Islet of Langerhans (tissue), 1 donor: ENCODE results near the gene CSK.
A peak's percentile ranks its signal among the peaks of the same experiment; 100 is the strongest.

ENCODE experiments used
- FAIRE-seq: peaks from one replicate; lab custom pipeline; 2011; peaks lifted over from hg19 to GRCh38; lab: Jason Lieb, UNC

The CSK gene

DNA sequence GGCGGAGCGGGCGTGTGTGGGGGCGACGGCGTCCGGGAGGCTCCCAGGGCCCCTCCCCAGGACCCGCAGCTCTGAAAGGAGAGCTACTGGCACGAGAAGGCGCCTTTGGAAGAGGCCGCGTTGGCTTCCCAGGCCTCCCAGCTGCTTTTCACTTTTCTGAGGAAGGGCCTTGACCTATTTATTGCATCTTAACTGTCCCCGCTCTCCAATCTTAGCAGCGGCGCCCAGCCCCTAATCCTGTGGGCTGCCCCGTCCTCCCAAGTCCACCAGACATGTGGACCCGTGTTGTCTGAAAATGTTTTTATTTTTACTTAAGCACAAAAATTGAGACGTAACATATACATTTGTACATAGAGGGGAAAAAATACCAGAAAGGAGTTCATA, 61.6 kb downstream of the CSK start:
- no peak for FAIRE-seq

DNA sequence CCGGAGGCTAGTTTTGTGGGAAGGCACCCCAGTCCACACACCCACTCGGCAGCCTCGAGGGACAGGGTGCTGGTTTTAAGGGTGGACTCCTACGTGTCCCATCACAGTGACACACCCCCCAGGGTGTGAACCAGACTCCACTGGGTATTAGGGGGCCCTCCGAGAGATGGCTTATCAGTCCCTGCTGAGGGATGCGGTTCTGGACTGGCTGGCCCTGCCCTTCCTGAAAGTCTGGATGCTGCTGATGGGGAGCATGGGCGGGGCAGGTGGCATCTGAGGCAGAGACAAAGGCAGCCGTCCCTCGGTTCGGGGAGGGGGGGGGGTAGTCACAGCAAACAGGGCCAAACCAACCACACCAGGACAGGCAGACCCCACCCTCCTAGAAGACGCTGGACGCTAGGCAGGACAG, 62.0 kb downstream of the CSK start:
- no peak for FAIRE-seq

DNA sequence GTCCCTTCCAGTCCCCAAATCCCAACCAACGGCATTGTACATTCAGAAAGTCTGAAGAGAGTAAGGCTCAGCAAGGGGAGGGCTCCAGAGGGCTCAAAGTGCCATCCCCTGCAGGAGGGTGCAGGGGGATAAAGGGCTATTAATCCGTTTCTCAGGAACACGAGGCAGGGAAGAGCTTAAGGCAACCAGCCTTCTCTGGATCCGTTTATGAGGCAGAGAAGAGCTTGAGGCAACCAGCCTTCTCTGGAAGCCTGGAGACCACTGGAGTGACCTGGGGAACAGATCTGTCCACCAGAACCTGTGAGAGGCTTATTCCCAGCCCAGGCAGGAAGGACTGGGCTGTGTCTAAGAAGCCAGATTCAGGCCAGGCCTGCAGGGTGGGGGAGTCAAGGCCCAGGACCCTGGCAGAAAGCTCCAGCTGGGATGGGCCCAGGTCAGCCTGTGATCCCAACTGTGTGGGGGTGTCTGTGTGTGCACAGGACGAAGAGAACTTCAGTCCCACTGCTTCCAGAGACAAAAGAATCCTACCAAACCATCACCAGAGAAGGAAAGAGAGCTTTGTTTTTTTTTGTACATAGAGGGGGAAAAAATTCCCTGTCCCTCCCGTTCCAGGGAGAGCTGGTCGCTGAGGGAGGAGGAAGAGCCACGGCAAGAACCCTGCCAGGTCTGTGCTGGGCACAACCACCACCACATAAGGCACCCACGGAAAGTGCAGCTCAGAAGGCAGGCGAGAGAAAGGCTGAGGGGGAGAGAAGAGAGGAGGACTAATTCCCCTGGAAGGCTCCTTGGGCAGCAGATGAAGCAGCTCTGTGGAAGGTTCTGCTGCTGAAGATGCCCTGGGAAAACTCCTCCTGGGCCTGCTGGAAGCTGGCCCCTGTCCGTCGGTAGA, 62.7 kb downstream of the CSK start:
- FAIRE-seq: no peak

DNA sequence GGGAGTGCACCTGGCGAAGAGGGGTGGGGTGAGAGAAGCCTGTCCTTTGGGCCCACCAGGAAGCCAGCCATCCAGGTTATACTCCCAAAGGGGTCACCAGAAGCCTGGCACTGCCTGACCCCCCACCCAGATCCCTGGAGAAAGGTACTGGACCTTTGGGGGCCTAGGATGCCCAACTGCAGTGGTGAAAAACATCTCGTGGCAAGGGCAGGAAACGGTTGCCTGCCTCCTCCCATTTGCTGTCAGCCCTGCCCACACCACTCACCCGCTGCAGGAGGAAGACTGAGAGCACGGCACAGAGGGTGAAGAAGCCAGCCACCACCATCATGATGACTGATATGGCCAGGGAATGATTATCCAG, 63.3 kb downstream of the CSK start:
- no peak for FAIRE-seq

DNA sequence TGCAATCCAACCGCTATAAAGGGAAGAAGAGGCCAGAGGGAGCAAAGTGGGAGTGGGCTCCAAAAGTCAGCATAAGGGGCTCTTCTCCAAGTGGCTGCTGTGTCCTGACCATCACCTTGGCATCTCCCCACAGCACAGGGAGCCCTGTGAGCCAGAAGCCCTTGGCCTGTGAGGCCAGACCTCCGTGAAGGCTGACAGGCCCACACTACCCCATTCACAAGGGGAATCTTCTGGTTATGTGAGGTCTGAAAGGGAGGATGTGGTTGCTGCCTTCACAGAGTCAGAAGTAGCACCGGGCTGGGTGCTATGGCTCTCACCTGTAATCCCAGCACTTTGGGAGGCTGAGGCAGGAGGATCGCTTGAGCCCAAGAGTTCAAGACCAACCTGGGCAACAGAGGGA, 63.7 kb downstream of the CSK start:
- FAIRE-seq: no peak

DNA sequence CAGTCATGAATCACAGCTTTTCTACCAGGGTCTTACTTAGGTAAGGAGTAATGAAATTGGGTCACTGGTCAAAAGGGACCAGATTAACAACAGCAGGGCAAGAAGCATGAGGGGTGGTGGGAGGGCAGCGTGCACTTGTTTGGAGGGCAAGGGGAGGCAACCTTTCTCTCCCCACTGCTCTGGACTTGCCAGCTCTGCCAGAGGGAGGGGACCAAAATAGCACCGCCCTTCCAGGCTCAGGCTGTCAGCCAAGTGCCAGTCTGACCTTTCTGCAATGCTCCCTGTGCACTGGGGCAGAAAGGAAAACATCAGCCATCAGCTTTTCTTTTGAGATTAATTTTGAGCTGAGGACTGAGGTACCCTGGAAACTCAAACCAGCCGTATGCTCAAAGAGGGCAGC, 65.6 kb downstream of the CSK start:
- FAIRE-seq: peak; percentile 65

DNA sequence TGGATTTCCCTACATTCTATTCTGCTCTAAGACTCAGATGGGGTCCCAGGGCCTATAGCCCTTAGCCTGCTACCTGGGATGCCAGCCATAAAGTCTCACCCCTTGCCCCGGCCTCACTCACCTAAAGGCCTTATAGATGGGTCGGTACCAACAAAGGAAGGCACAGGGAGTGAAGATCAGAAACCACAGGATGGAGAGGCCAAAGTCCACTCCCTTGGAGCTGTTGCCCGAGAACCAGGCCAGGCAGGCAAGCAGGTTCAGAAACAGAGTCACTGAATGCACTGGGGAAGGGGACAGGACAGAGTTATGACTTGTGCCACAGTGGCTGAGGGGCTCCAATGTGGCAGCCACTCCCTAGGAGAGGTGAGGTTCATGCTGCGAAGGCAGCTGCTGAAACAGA, 68.5 kb downstream of the CSK start:
- no peak for FAIRE-seq

DNA sequence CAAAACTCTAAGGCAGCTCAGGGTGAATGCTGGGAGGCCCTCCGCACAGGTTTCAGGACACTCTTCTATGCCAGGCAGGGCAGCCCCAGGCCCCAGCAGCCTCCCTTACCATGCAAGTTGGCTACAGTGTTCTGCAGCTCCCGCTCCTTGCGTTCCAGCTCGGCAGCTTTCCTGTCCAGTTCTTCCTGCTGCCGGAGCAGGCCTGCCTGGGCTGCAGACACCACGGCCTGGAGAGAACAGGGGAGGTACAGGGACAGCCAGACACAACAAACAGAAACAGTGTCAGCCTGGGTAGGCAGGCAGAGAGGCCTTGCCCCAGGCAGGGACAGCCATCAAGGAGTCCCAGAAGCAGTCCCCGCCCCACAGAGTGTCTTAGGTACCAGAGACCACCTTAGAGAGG, 70.1 kb downstream of the CSK start:
- no peak for FAIRE-seq
